Brain microvascular endothelial cell (primary cell): ENCODE results near the gene FAM177B.
A peak's percentile ranks its signal among the peaks of the same experiment; 100 is the strongest.

Source experiments
- DNase-seq: peaks from one replicate; pipeline ENCODE4 v3.0.0-alpha.2; 2020
- H3K27ac ChIP-seq: fragments of 250-450 bp; sonication (Bioruptor Pico); 2 replicates; pipeline ENCODE4 v1.5.1; 2020; ENCODE audit warnings: mild to moderate bottlenecking, moderate library complexity
- H3K27me3 ChIP-seq: fragments of 250-450 bp; sonication (Bioruptor Pico); replicated peaks from 2 replicates; pipeline ENCODE4 v1.5.1; 2020; ENCODE audit warnings: mild to moderate bottlenecking
- H3K36me3 ChIP-seq: fragments of 250-450 bp; sonication (Bioruptor Pico); replicated peaks from 2 replicates; pipeline ENCODE4 v1.5.1; 2020; ENCODE audit warnings: mild to moderate bottlenecking
- H3K4me3 ChIP-seq: 2 replicates; pipeline ENCODE4 v1.5.1; 2011; ENCODE audit warnings: low read depth, mild to moderate bottlenecking, control low read depth, low read length, moderate library complexity
- CTCF ChIP-seq: IDR thresholded peaks from 2 replicates; pipeline ENCODE4 v1.5.1; 2011; ENCODE audit warnings: low read depth, mild to moderate bottlenecking, moderate library complexity, low read length, control low read depth, inconsistent platforms; ENCODE audit errors: missing control alignments
- in situ Hi-C: cut with HindIII; loops from 2 replicates; pipeline ENCODE4 v1.10.0; 2017; ENCODE audit warnings: low sequenced_read_pairs, low pct_ligation_motif_present

The FAM177B gene

GRCh38 chr1:222788402-222789156, 51.6 kb downstream of the FAM177B start:
- in situ Hi-C loops: loop anchor here (10.0 kb wide), 1 partner anchor 296 kb away; no protein-coding TSS in a partner anchor
- Histone ChIP-seq H3K4me3 (no peak overlapping the region), H3K27ac (no peak overlapping the region), H3K36me3 (no peaks in the 10 kb centered on the region), H3K27me3 (peaks cover 3% of the 10 kb centered on the region)
- no peak for DNase-seq
- no peak for TF ChIP-seq CTCF

GRCh38 chr1:222790115-222790514, 53.1 kb downstream of the FAM177B start:
- Histone ChIP-seq H3K27ac (no peak overlapping the region), H3K36me3 (no peaks in the 10 kb centered on the region), H3K27me3 (no peaks in the 10 kb centered on the region), H3K4me3 (no peak overlapping the region)
- in situ Hi-C loops: no loop called here
- DNase-seq: no peak
- no peak for TF ChIP-seq CTCF

DNA sequence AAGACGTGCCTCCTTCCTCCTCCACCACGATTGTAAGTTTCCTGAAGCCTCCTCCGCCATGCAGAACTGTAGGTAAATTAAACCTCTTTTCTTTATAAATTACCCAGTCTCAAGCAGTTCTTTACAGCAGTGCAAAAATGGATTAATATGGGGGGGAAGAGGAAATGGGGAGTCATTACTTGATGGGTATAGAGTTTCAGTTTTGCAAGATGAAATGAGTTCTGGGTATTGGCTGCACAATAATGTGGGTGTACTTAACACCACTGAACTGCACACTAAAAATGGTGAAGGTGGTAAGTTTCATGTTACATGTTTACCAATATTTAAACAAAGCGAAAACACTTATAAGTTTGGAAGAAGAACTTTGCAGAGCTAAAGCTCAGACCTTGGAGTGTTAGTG, 53.5 kb downstream of the FAM177B start:
- Histone ChIP-seq H3K27ac (no peak overlapping the region), H3K27me3 (no peaks in the 10 kb centered on the region), H3K36me3 (no peaks in the 10 kb centered on the region), H3K4me3 (no peak overlapping the region)
- no peak for TF ChIP-seq CTCF
- DNase-seq: no peak
- in situ Hi-C loops: no loop called here

- Histone ChIP-seq H3K27ac (no peak overlapping the region), H3K27me3 (no peaks in the 10 kb centered on the region), H3K36me3 (no peaks in the 10 kb centered on the region), H3K4me3 (no peak overlapping the region)
- peak; percentile 54 for DNase-seq
- in situ Hi-C loops: no loop called here
- no peak for TF ChIP-seq CTCF
Observed at GRCh38 chr1:222791006-222791710, 54.2 kb downstream of the FAM177B start.

- no peak overlapping the region for H3K4me3 ChIP-seq
- DNase-seq: no peak
- peak; percentile 46 for TF ChIP-seq CTCF
- H3K36me3 ChIP-seq: no peaks in the 10 kb centered on the region
- H3K27ac ChIP-seq: no peak overlapping the region
- H3K27me3 ChIP-seq: no peaks in the 10 kb centered on the region
- in situ Hi-C loops: no loop called here
Observed at GRCh38 chr1:222792744-222793143, 55.7 kb downstream of the FAM177B start.
